HCT116 (cell line): ENCODE measurements around the gene ZSCAN9. TPM values are rescaled to one million over a fixed set of nuclear protein-coding genes. Genes with fewer than 3 reads are reported as not detected.
A peak's percentile ranks its signal among the peaks of the same experiment; 100 is the strongest.

Source experiments
- ATAC-seq: fragments of 200-7000 bp; cut with Tn5 transposase; 2 replicates; pipeline ENCODE4 v1.9.1; 2020; ENCODE audit warnings: mild to moderate bottlenecking, moderate library complexity
- BruUV-seq: library from RNA; stranded (reverse); fragments of 400-500 nt; replicated peaks from 2 replicates; lab custom pipeline; 2021; lab: Mats Ljungman, UMichigan
- CTCF ChIA-PET: fragments of 300-600 bp; sonication (Branson Sonifier 250); formaldehyde crosslinking; loops from one replicate; lab custom pipeline; 2021; ENCODE audit warnings: antibody characterized with exemption; lab: Charles Lee
- POLR2A ChIA-PET: fragments of 300-600, 350-600 bp; sonication (Branson Sonifier 250); formaldehyde crosslinking; loops from one replicate; lab custom pipeline; 2021; ENCODE audit warnings: antibody characterized with exemption; lab: Charles Lee
- RAD21 ChIA-PET, 2 experiments: fragments of 300-600 bp; sonication (Branson Sonifier 250); formaldehyde crosslinking; loops; one replicate each; lab custom pipeline; 2023; ENCODE audit warnings: low total read pairs in 2 of 2; ENCODE audit not compliant: uncharacterized antibody in 2 of 2, unreplicated experiment in 2 of 2, low non-redundant PET in 1 of 2; lab: Charles Lee
- DNase-seq: peaks from one replicate; pipeline ENCODE4 v3.0.0-alpha.2; 2010; ENCODE audit warnings: low read depth, low spot score
- H2AFZ ChIP-seq: fragments of 200-600 bp; shearing (Covaris generic), sonication (generic); 2 replicates; pipeline ENCODE4 v1.6.1; 2017; ENCODE audit warnings: low read depth, mixed run types, mixed read lengths, antibody characterized with exemption, low read length; ENCODE audit not compliant: poor library complexity, severe bottlenecking
- H3K27ac ChIP-seq: 2 replicates; pipeline ENCODE4 v1.5.1; 2012; ENCODE audit warnings: low read depth, low read length
- H3K27me3 ChIP-seq: fragments of 200-600 bp; sonication (generic); 2 replicates; pipeline ENCODE4 v1.6.1; 2016; ENCODE audit warnings: mixed run types, low read length, mixed read lengths; ENCODE audit not compliant: insufficient read depth
- H3K36me3 ChIP-seq, 2 experiments: fragments of 200-500 bp in 1 of 2; fragments of 200-600 bp in 1 of 2; sonication (Bioruptor generic) in 1 of 2; sonication (generic) in 1 of 2; 2 replicates each; pipeline versions ENCODE4 v1.5.1 to v1.6.1; 2014 to 2016; ENCODE audit warnings: low read length in 2 of 2, inconsistent platforms in 1 of 2, mixed read lengths in 1 of 2, mixed run types in 1 of 2; ENCODE audit not compliant: insufficient read depth in 2 of 2, control insufficient read depth in 1 of 2
- H3K4me1 ChIP-seq, 2 experiments: fragments of 200-600 bp in 1 of 2; sonication (generic) in 1 of 2; 2 replicates each; pipeline versions ENCODE4 v1.5.1 to v1.6.1; 2012 to 2017; ENCODE audit warnings: low read length in 2 of 2, inconsistent platforms in 1 of 2, mild to moderate bottlenecking in 1 of 2, mixed read lengths in 1 of 2, mixed run types in 1 of 2, moderate library complexity in 1 of 2; ENCODE audit not compliant: insufficient read depth in 2 of 2, control insufficient read depth in 1 of 2
- H3K4me2 ChIP-seq: fragments of 200-600 bp; sonication (generic); 2 replicates; pipeline ENCODE4 v1.6.1; 2017; ENCODE audit warnings: mixed run types, low read length, mixed read lengths
- H3K4me3 ChIP-seq, 2 experiments: fragments of 200-600 bp in 1 of 2; sonication (generic) in 1 of 2; replicated peaks in 1 of 2; 2 replicates each; pipeline ENCODE4 v1.5.1; 2011 to 2016; ENCODE audit warnings: low read length in 2 of 2, control low read depth in 1 of 2, low read depth in 1 of 2, mild to moderate bottlenecking in 1 of 2, mixed read lengths in 1 of 2, mixed run types in 1 of 2
- H3K79me2 ChIP-seq: fragments of 200-600 bp; sonication (generic); 2 replicates; pipeline ENCODE4 v1.6.1; 2017; ENCODE audit warnings: mild to moderate bottlenecking, mixed run types, low read length, moderate library complexity, mixed read lengths; ENCODE audit not compliant: insufficient read depth
- H3K9ac ChIP-seq: fragments of 200-600 bp; sonication (generic); 2 replicates; pipeline ENCODE4 v1.6.1; 2016; ENCODE audit warnings: low read length, mixed read lengths
- H3K9me2 ChIP-seq: fragments of 200-600 bp; sonication (generic), shearing (Covaris generic); 2 replicates; pipeline ENCODE4 v1.6.1; 2017; ENCODE audit warnings: mixed run types, mild to moderate bottlenecking, moderate library complexity; ENCODE audit not compliant: insufficient read depth
- H3K9me3 ChIP-seq, 2 experiments: fragments of 200-500 bp in 1 of 2; fragments of 200-600 bp in 1 of 2; sonication (Bioruptor generic) in 1 of 2; sonication (generic) in 1 of 2; 2 replicates each; pipeline ENCODE4 v1.6.1; 2014 to 2017; ENCODE audit warnings: low read length in 2 of 2, mixed read lengths in 2 of 2, inconsistent platforms in 1 of 2, low read depth in 1 of 2, mild to moderate bottlenecking in 1 of 2, mixed run types in 1 of 2, moderate library complexity in 1 of 2; ENCODE audit not compliant: control insufficient read depth in 1 of 2, insufficient read depth in 1 of 2
- H4K20me1 ChIP-seq: fragments of 200-600 bp; sonication (generic), shearing (Covaris generic); 2 replicates; pipeline ENCODE4 v1.6.1; 2017; ENCODE audit warnings: mixed run types, mild to moderate bottlenecking, moderate library complexity; ENCODE audit not compliant: insufficient read depth
- REST ChIP-seq: IDR thresholded peaks from 2 replicates; pipeline ENCODE4 v1.6.1; 2012; ENCODE audit warnings: low read depth
- SP1 ChIP-seq: IDR thresholded peaks from 2 replicates; pipeline ENCODE4 v1.6.1; 2012; ENCODE audit warnings: low read depth
- intact Hi-C: fragments of 100-400 bp; cut with micrococcal nuclease; formaldehyde crosslinking; loops from 2 replicates; pipeline ENCODE4 v1.10.0; 2022
- total RNA-seq: library from RNA; stranded (reverse); gene quantifications from one replicate; pipeline ENCODE4 v1.2.1, GENCODE V29; 2021; ENCODE audit not compliant: unreplicated experiment

ZSCAN9 gene
- total RNA-seq, 1 experiment from 2014 or later, result 10.8 TPM

GRCh38 chr6:28203201-28203600 is 21.9 kb upstream of the ZSCAN9 start:
- H3K9ac ChIP-seq, result no peak overlapping the region
- H3K36me3 ChIP-seq, result no peaks in the 10 kb centered on the region
- CTCF ChIA-PET, result interaction anchor here (0.8 kb wide), 1 partner anchor 16 kb away, joined by 3 read pairs; no protein-coding TSS in a partner anchor
- H3K4me1 ChIP-seq, result no peaks in the 10 kb centered on the region
- H3K4me3 ChIP-seq, result no peak overlapping the region
- no peaks in the 10 kb centered on the region for H3K79me2 ChIP-seq
- H3K27ac ChIP-seq, result no peak overlapping the region
- no peaks in the 10 kb centered on the region for H3K27me3 ChIP-seq
- intact Hi-C loops, result no loop called here
- H3K9me2 ChIP-seq, result no peaks in the 10 kb centered on the region
- POLR2A ChIA-PET, result no interaction called here
- H2AFZ ChIP-seq, result no peak overlapping the region
- RAD21 ChIA-PET, result no interaction called here
- no peak for ATAC-seq
- H3K9me3 ChIP-seq, result no peaks in the 10 kb centered on the region; a peak in 1 of 4 replicates
- TF ChIP-seq SP1, result no peak
- no peak for DNase-seq
- no peak overlapping the region for H3K4me2 ChIP-seq
- no TSS peak for BruUV-seq
- no peaks in the 10 kb centered on the region for H4K20me1 ChIP-seq

GRCh38 chr6:28205879-28206278 is 19.2 kb upstream of the ZSCAN9 start:
- H3K4me2 ChIP-seq, result no peak overlapping the region
- H3K9me2 ChIP-seq, result no peaks in the 10 kb centered on the region
- H3K4me1 ChIP-seq, result no peaks in the 10 kb centered on the region
- H3K27me3 ChIP-seq, result no peaks in the 10 kb centered on the region
- intact Hi-C loops, result no loop called here
- ChIA-PET CTCF (no interaction called here), POLR2A (no interaction called here), RAD21 (no interaction called here)
- H3K9ac ChIP-seq, result no peak overlapping the region
- no peaks in the 10 kb centered on the region for H4K20me1 ChIP-seq
- no TSS peak for BruUV-seq
- no peak for DNase-seq
- H3K79me2 ChIP-seq, result no peaks in the 10 kb centered on the region
- no peak overlapping the region for H3K4me3 ChIP-seq
- ATAC-seq, result no peak
- H3K27ac ChIP-seq, result no peak overlapping the region
- H3K9me3 ChIP-seq, result no peaks in the 10 kb centered on the region
- no peak for TF ChIP-seq REST
- TF ChIP-seq, all 23 proteins: peak for 0
- peak overlapping the region; percentile 28 for H2AFZ ChIP-seq
- H3K36me3 ChIP-seq, result no peaks in the 10 kb centered on the region
